ENCODE results near the gene CEP85. TPM values are rescaled to one million over a fixed set of nuclear protein-coding genes. Genes with fewer than 3 reads are reported as not detected.

The CEP85 gene
- total and polyA plus RNA-seq, 9 of the 15 experiments (the other 6 are each of a cell fraction or from before 2014, with no cell fraction given): 42.1 to 140 (median 92.6) TPM

- TF ChIP-seq MIER1 (IDR thresholded peaks at IDR 0.05; ENCODE audit: low read depth): no peak
- peak; percentile 89 for TF ChIP-seq SMC3 (conservative IDR thresholded peaks at IDR 0.05; ENCODE audit: insufficient read depth, low read depth, low read length)
- TF ChIP-seq KAT2B (IDR thresholded peaks at IDR 0.05; ENCODE audit: low read depth, low read length): no peak
- 0 out of 2 replicates have a peak, but pooled peaks have one; percentile 2 for TF ChIP-seq ZNF134 (CRISPR knock-in tag; conservative IDR thresholded peaks at IDR 0.05)
- no peak for TF ChIP-seq ZNF707 (CRISPR knock-in tag; conservative IDR thresholded peaks at IDR 0.05)
- TF ChIP-seq SMAD1 (IDR thresholded peaks at IDR 0.05; ENCODE audit: low read depth, low read length, partially characterized antibody): no peak
- peak; percentile 87 for TF ChIP-seq ZNF431 (CRISPR knock-in tag; IDR thresholded peaks at IDR 0.05)
- peak; percentile 73 for TF ChIP-seq CHD7 (IDR thresholded peaks at IDR 0.05; ENCODE audit: low read depth, low read length)
- TF ChIP-seq DMBX1 (CRISPR knock-in tag; IDR thresholded peaks at IDR 0.05; ENCODE audit: borderline replicate concordance): peak; percentile 75; the same call in 1 of the 2 replicates
- TF ChIP-seq CBX8 (IDR thresholded peaks at IDR 0.05; ENCODE audit: borderline replicate concordance, extremely low read depth, low read depth, low read length, poor library complexity, severe bottlenecking): no peak
- TF ChIP-seq ZNF347 (CRISPR knock-in tag; IDR thresholded peaks at IDR 0.05; ENCODE audit: low read depth): no peak
- TF ChIP-seq, protein P1, sequence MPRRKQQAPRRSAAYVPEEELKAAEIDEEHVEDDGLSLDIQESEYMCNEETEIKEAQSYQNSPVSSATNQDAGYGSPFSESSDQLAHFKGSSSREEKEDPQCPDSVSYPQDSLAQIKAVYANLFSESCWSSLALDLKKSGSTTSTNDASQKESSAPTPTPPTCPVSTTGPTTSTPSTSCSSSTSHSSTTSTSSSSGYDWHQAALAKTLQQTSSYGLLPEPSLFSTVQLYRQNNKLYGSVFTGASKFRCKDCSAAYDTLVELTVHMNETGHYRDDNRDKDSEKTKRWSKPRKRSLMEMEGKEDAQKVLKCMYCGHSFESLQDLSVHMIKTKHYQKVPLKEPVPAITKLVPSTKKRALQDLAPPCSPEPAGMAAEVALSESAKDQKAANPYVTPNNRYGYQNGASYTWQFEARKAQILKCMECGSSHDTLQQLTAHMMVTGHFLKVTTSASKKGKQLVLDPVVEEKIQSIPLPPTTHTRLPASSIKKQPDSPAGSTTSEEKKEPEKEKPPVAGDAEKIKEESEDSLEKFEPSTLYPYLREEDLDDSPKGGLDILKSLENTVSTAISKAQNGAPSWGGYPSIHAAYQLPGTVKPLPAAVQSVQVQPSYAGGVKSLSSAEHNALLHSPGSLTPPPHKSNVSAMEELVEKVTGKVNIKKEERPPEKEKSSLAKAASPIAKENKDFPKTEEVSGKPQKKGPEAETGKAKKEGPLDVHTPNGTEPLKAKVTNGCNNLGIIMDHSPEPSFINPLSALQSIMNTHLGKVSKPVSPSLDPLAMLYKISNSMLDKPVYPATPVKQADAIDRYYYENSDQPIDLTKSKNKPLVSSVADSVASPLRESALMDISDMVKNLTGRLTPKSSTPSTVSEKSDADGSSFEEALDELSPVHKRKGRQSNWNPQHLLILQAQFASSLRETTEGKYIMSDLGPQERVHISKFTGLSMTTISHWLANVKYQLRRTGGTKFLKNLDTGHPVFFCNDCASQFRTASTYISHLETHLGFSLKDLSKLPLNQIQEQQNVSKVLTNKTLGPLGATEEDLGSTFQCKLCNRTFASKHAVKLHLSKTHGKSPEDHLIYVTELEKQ (CRISPR knock-in tag; IDR thresholded peaks at IDR 0.05): no peak
Measured at GRCh38 chr1:26284597-26285347, 50.8 kb downstream of the CEP85 start (continued).

Measured in K562 (cell line).